Fibroblast of lung (primary cell): ENCODE measurements around the gene ZP2. TPM values are rescaled to one million over a fixed set of nuclear protein-coding genes. Genes with fewer than 3 reads are reported as not detected.
A peak's percentile ranks its signal among the peaks of the same experiment; 100 is the strongest.

ENCODE experiments used
- DNase-seq, 2 donors: peaks; one replicate each; pipeline versions ENCODE4 v3.0.0 to v3.0.0-alpha.2; 2010; ENCODE audit warnings: low read depth in 2 of 2
- H2AFZ ChIP-seq: 2 replicates; pipeline ENCODE4 v1.5.1; 2012; ENCODE audit warnings: low read length, control low read depth, inconsistent platforms
- H3K27ac ChIP-seq: 2 replicates; pipeline ENCODE4 v1.5.1; 2011; ENCODE audit warnings: low read length, control low read depth; ENCODE audit not compliant: insufficient read depth
- H3K27me3 ChIP-seq: 2 replicates; pipeline ENCODE4 v1.5.1; 2011; ENCODE audit warnings: mild to moderate bottlenecking, low read length; ENCODE audit not compliant: control insufficient read depth, insufficient read depth
- H3K36me3 ChIP-seq: 2 replicates; pipeline ENCODE4 v1.5.1; 2011; ENCODE audit warnings: low read length; ENCODE audit not compliant: control insufficient read depth, insufficient read depth
- H3K4me1 ChIP-seq: 2 replicates; pipeline ENCODE4 v1.5.1; 2011; ENCODE audit warnings: low read length; ENCODE audit not compliant: control insufficient read depth, insufficient read depth; ENCODE audit errors: extremely low read depth
- H3K4me2 ChIP-seq: 2 replicates; pipeline ENCODE4 v1.5.1; 2011; ENCODE audit warnings: low read length, control low read depth; ENCODE audit not compliant: insufficient read depth; ENCODE audit errors: extremely low read depth
- H3K4me3 ChIP-seq, 4 experiments: fragments of 200-600 bp in 1 of 4; sonication (generic) in 1 of 4; replicated peaks in 1 of 4; 2 replicates each; pipeline ENCODE4 v1.5.1; 2011 to 2016; ENCODE audit warnings: low read length in 4 of 4, low read depth in 3 of 4, mild to moderate bottlenecking in 3 of 4, control low read depth in 2 of 4, inconsistent platforms in 1 of 4, mixed read lengths in 1 of 4; ENCODE audit not compliant: insufficient read depth in 1 of 4; ENCODE audit errors: control extremely low read depth in 1 of 4
- H3K79me2 ChIP-seq: 2 replicates; pipeline ENCODE4 v1.5.1; 2012; ENCODE audit warnings: mild to moderate bottlenecking, low read length, inconsistent platforms; ENCODE audit not compliant: control insufficient read depth, insufficient read depth
- H3K9ac ChIP-seq: 2 replicates; pipeline ENCODE4 v1.5.1; 2011; ENCODE audit warnings: mild to moderate bottlenecking, low read length, control low read depth; ENCODE audit not compliant: insufficient read depth
- H3K9me3 ChIP-seq: 2 replicates; pipeline ENCODE4 v1.5.1; 2012; ENCODE audit warnings: low read depth, low read length; ENCODE audit not compliant: control insufficient read depth, insufficient read depth
- H4K20me1 ChIP-seq: 2 replicates; pipeline ENCODE4 v1.5.1; 2011; ENCODE audit warnings: low read length; ENCODE audit not compliant: control insufficient read depth, insufficient read depth; ENCODE audit errors: extremely low read depth
- EZH2 ChIP-seq: IDR thresholded peaks from 2 replicates; pipeline ENCODE4 v1.5.1; 2012; ENCODE audit warnings: low read length, control low read depth, mild to moderate bottlenecking; ENCODE audit errors: missing control alignments
- polyA plus RNA-seq, 2 donors: library from polyadenylated mRNA; depleted of rRNA in 1 of 2; stranded (reverse) in 1 of 2; unstranded in 1 of 2; fragments of >200 nt; gene quantifications; 2 replicates each; pipeline ENCODE4 v1.2.1, GENCODE V29; 2011 to 2012; ENCODE audit warnings: missing spikeins in 1 of 2
- total RNA-seq: library from RNA; depleted of rRNA; stranded (reverse); fragments of >200 nt; gene quantifications from 2 replicates; pipeline ENCODE4 v1.2.1, GENCODE V29; 2014
- TF ChIP-seq, protein P1 (sequence below), 2 donors: IDR thresholded peaks in 1 of 2; conservative IDR thresholded peaks in 1 of 2; 1 replicate in 1 of 2; 2 replicates in 1 of 2; pipeline ENCODE4 v1.5.1; 2011 to 2012; ENCODE audit warnings: low read length in 2 of 2, control low read depth in 1 of 2, inconsistent platforms in 1 of 2, low read depth in 1 of 2, mild to moderate bottlenecking in 1 of 2

ZP2 gene
- total and polyA plus RNA-seq, 2 donors (not counting 1 experiment from before 2014, with no cell fraction given), result not detected

DNA sequence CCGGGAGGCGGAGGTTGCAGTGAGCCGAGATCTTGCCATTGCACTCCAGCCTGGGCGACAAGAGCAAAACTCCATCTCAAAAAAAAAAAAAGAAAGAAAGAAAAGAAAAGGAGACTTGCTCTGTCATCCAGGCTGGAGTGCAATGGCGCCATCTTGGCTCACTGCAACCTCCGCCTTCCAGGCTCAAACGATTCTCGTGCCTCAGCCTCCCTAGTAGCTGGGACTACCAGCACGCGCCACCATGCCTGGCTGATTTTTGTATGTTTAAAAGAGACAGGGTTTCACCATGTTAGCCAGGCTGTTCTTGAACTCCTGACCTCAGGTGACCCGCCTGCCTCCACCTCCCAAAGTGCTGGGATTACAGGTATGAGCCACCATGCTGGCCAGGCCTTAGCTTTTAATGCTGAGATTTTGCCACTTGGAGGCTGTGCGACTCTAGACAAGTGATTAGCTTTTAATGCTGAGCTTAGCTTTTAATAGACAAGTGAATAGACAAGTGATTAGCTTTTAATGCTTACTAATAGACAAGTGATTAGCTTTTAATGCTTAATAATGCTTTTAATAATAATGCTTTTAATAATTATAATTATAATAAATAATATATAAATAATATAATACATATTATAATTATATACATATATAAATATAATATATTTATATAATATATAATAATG is 43.3 kb downstream of the ZP2 start:
- Histone ChIP-seq H2AFZ (no peak overlapping the region), H3K4me2 (no peak overlapping the region), H3K27ac (no peak overlapping the region), H3K36me3 (peaks cover 4% of the 10 kb centered on the region), H3K4me1 (peaks cover 7% of the 10 kb centered on the region), H3K9ac (no peak overlapping the region), H3K27me3 (no peaks in the 10 kb centered on the region), H3K9me3 (no peaks in the 10 kb centered on the region), H3K79me2 (no peaks in the 10 kb centered on the region), H4K20me1 (no peaks in the 10 kb centered on the region), H3K4me3 (no peak overlapping the region)
- DNase-seq, result no peak
- TF ChIP-seq EZH2, result no peak
- TF ChIP-seq, protein P1, sequence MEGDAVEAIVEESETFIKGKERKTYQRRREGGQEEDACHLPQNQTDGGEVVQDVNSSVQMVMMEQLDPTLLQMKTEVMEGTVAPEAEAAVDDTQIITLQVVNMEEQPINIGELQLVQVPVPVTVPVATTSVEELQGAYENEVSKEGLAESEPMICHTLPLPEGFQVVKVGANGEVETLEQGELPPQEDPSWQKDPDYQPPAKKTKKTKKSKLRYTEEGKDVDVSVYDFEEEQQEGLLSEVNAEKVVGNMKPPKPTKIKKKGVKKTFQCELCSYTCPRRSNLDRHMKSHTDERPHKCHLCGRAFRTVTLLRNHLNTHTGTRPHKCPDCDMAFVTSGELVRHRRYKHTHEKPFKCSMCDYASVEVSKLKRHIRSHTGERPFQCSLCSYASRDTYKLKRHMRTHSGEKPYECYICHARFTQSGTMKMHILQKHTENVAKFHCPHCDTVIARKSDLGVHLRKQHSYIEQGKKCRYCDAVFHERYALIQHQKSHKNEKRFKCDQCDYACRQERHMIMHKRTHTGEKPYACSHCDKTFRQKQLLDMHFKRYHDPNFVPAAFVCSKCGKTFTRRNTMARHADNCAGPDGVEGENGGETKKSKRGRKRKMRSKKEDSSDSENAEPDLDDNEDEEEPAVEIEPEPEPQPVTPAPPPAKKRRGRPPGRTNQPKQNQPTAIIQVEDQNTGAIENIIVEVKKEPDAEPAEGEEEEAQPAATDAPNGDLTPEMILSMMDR (conservative IDR thresholded peaks at IDR 0.05 in 1 of 2, IDR thresholded peaks at IDR 0.05 in 1 of 2; ENCODE audit: low read depth in 1 of 2, low read length in 2 of 2), result no peak

DNA sequence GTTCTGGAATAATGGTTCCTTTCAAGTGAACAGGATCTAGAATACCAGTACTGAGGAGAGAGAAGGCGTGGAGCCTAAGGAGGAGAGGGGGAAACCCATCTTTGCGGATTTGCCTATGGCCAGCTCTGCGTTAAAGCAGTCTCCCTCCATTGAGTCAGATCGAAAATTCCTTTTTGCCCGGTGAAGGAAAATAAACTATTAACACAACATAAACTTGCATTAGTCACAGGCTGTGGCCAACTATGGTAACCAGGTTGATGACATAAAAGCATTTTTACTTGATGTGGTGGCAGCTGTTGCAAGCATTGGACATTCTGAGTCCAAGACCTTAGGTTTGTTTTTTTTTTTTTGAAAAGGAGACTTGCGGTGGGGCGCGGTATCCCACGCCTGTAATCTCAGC is 44.0 kb downstream of the ZP2 start:
- H3K27ac ChIP-seq, result no peak overlapping the region
- H3K9me3 ChIP-seq, result no peaks in the 10 kb centered on the region
- H3K79me2 ChIP-seq, result no peaks in the 10 kb centered on the region
- H3K9ac ChIP-seq, result no peak overlapping the region
- DNase-seq, result peak; percentile 92 to 98
- no peaks in the 10 kb centered on the region for H4K20me1 ChIP-seq
- peaks cover 12% of the 10 kb centered on the region for H3K4me1 ChIP-seq
- H3K27me3 ChIP-seq, result no peaks in the 10 kb centered on the region
- H3K4me2 ChIP-seq, result no peak overlapping the region
- H3K4me3 ChIP-seq, result no peak overlapping the region
- TF ChIP-seq, protein P1 (conservative IDR thresholded peaks at IDR 0.05 in 1 of 2, IDR thresholded peaks at IDR 0.05 in 1 of 2; ENCODE audit: low read depth in 1 of 2, low read length in 2 of 2), result no peak
- no peak overlapping the region for H2AFZ ChIP-seq
- peaks cover 4% of the 10 kb centered on the region for H3K36me3 ChIP-seq

DNA sequence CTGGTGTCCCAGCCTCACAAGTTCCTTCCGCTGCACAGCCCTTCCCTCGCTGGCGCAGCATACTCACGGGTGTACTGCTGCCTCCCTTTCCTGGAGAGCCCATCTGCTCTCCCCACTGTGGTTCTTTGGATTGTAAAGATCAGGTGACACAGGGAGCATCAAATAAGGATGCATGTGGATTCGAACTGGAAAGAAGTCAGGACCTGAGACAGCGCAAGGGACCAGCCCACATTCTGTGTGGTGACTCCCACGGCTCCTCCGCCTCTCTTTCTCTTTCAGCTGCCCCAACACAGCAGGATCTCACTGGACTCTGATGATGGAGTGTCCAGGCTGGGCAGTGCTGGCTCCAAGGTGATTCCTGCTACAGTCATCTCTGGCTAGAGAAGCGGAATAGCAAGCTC is 44.8 kb downstream of the ZP2 start:
- Histone ChIP-seq H3K27me3 (no peaks in the 10 kb centered on the region), H3K36me3 (peaks cover 4% of the 10 kb centered on the region), H3K9ac (no peak overlapping the region), H3K4me2 (no peak overlapping the region), H3K79me2 (no peaks in the 10 kb centered on the region), H4K20me1 (no peaks in the 10 kb centered on the region), H3K4me3 (no peak overlapping the region), H2AFZ (no peak overlapping the region), H3K9me3 (no peaks in the 10 kb centered on the region), H3K27ac (peak overlapping the region; percentile 33), H3K4me1 (peaks cover 12% of the 10 kb centered on the region)
- peak in 1 of 2 donors; percentile 51 for DNase-seq
- TF ChIP-seq, protein P1 (conservative IDR thresholded peaks at IDR 0.05 in 1 of 2, IDR thresholded peaks at IDR 0.05 in 1 of 2; ENCODE audit: low read depth in 1 of 2, low read length in 2 of 2), result no peak
- TF ChIP-seq EZH2, result no peak
